Astrocyte (in vitro differentiated cells and primary cell): ENCODE results near the gene PTPN6. TPM values are rescaled to one million over a fixed set of nuclear protein-coding genes. Genes with fewer than 3 reads are reported as not detected.

Experiments used
- DNase-seq: peaks from one replicate; pipeline ENCODE4 v3.0.0-alpha.2; 2010; ENCODE audit warnings: low read depth
- FAIRE-seq: peaks from 2 replicates; lab custom pipeline; 2011; peaks lifted over from hg19 to GRCh38; lab: Jason Lieb, UNC
- H2AFZ ChIP-seq: 2 replicates; pipeline ENCODE4 v1.6.0; 2012; ENCODE audit warnings: low read depth, low read length, inconsistent platforms
- H3K27ac ChIP-seq: 2 replicates; pipeline ENCODE4 v1.5.1; 2011; ENCODE audit warnings: low read depth, low read length, inconsistent platforms
- H3K27me3 ChIP-seq: 2 replicates; pipeline ENCODE4 v1.6.0; 2011; ENCODE audit warnings: low read length, inconsistent platforms; ENCODE audit not compliant: insufficient read depth
- H3K36me3 ChIP-seq: 2 replicates; pipeline ENCODE4 v1.5.1; 2011; ENCODE audit warnings: low read length, inconsistent platforms; ENCODE audit not compliant: insufficient read depth
- H3K4me1 ChIP-seq: 2 replicates; pipeline ENCODE4 v1.5.1; 2011; ENCODE audit warnings: low read length, inconsistent platforms; ENCODE audit not compliant: insufficient read depth
- H3K4me2 ChIP-seq: 2 replicates; pipeline ENCODE4 v1.6.0; 2012; ENCODE audit warnings: low read length, inconsistent platforms
- H3K4me3 ChIP-seq: 2 replicates; pipeline ENCODE4 v1.5.1; 2011; ENCODE audit warnings: low read depth, mild to moderate bottlenecking, low read length, inconsistent platforms; ENCODE audit not compliant: insufficient read depth
- H3K79me2 ChIP-seq: 2 replicates; pipeline ENCODE4 v1.6.0; 2012; ENCODE audit warnings: mild to moderate bottlenecking, low read length, inconsistent platforms; ENCODE audit not compliant: insufficient read depth
- H3K9ac ChIP-seq: 2 replicates; pipeline ENCODE4 v1.6.0; 2012; ENCODE audit warnings: mild to moderate bottlenecking, low read length, inconsistent platforms
- H3K9me3 ChIP-seq: 2 replicates; pipeline ENCODE4 v1.5.1; 2012; ENCODE audit warnings: low read depth, mild to moderate bottlenecking, low read length, inconsistent platforms; ENCODE audit not compliant: insufficient read depth
- H4K20me1 ChIP-seq: 2 replicates; pipeline ENCODE4 v1.6.0; 2012; ENCODE audit warnings: low read length, inconsistent platforms; ENCODE audit not compliant: insufficient read depth
- H3K27ac Mint-ChIP-seq: one replicate; pipeline ENCODE4 v1.8.0; 2021; ENCODE audit warnings: mild to moderate bottlenecking, mixed read lengths; ENCODE audit not compliant: unreplicated experiment
- H3K27me3 Mint-ChIP-seq: one replicate; pipeline ENCODE4 v1.8.0; 2021; ENCODE audit warnings: low read depth, mixed read lengths; ENCODE audit not compliant: unreplicated experiment
- H3K36me3 Mint-ChIP-seq: one replicate; pipeline ENCODE4 v1.8.0; 2021; ENCODE audit warnings: low read depth, mixed read lengths; ENCODE audit not compliant: unreplicated experiment
- H3K4me1 Mint-ChIP-seq: one replicate; pipeline ENCODE4 v1.8.0; 2021; ENCODE audit warnings: low read depth, mixed read lengths; ENCODE audit not compliant: unreplicated experiment
- H3K4me3 Mint-ChIP-seq: one replicate; pipeline ENCODE4 v1.8.0; 2021; ENCODE audit warnings: mild to moderate bottlenecking, moderate library complexity, mixed read lengths; ENCODE audit not compliant: unreplicated experiment
- H3K9me3 Mint-ChIP-seq: one replicate; pipeline ENCODE4 v1.8.0; 2021; ENCODE audit warnings: mild to moderate bottlenecking, mixed read lengths; ENCODE audit not compliant: unreplicated experiment
- CTCF ChIP-seq: IDR thresholded peaks from 2 replicates; pipeline ENCODE4 v1.5.1; 2011; ENCODE audit warnings: low read depth, mild to moderate bottlenecking, inconsistent platforms, low read length, moderate library complexity; ENCODE audit not compliant: insufficient read depth
- EZH2 ChIP-seq: IDR thresholded peaks from 2 replicates; pipeline ENCODE4 v1.6.1; 2012; ENCODE audit warnings: mild to moderate bottlenecking, low read length, inconsistent platforms; ENCODE audit not compliant: insufficient read depth
- total RNA-seq: library from RNA; stranded (reverse); gene quantifications from 2 replicates; pipeline ENCODE4 v1.2.1, GENCODE V29; 2021

Gene PTPN6
- total RNA-seq, 1 donor from 2014 or later, result 8.9 TPM

- no peak overlapping the region for H2AFZ ChIP-seq
- Mint-ChIP-seq H3K27me3 (no peaks in the 10 kb centered on the region), H3K27ac (peak overlapping the region; percentile 88), H3K4me3 (peak overlapping the region; percentile 77), H3K36me3 (peaks cover 18% of the 10 kb centered on the region), H3K4me1 (peaks cover 28% of the 10 kb centered on the region), H3K9me3 (peaks cover 3% of the 10 kb centered on the region)
- no peaks in the 10 kb centered on the region for H3K27me3 ChIP-seq
- FAIRE-seq, result no peak
- peaks cover 31% of the 10 kb centered on the region for H3K4me1 ChIP-seq
- peaks cover 41% of the 10 kb centered on the region for H3K79me2 ChIP-seq
- no peak for TF ChIP-seq CTCF
- no peak for TF ChIP-seq EZH2
- H3K9me3 ChIP-seq, result no peaks in the 10 kb centered on the region
- H3K4me2 ChIP-seq, result peak overlapping the region; percentile 93
- peaks cover 45% of the 10 kb centered on the region for H4K20me1 ChIP-seq
- H3K27ac ChIP-seq, result no peak overlapping the region
- DNase-seq, result no peak
- no peak overlapping the region for H3K4me3 ChIP-seq
- H3K9ac ChIP-seq, result peak overlapping the region; percentile 91
- peaks cover 24% of the 10 kb centered on the region for H3K36me3 ChIP-seq
Measured at GRCh38 chr12:6936636-6937480, 14.3 kb upstream of the PTPN6 start.

GRCh38 chr12:6937481-6938352 lies 13.4 kb upstream of the PTPN6 start:
- H3K27me3 ChIP-seq, result no peaks in the 10 kb centered on the region
- H3K4me3 ChIP-seq, result peak overlapping the region; percentile 51
- H3K9me3 ChIP-seq, result no peaks in the 10 kb centered on the region
- Mint-ChIP-seq H3K27me3 (no peaks in the 10 kb centered on the region), H3K27ac (peak overlapping the region; percentile 26), H3K4me1 (peaks cover 26% of the 10 kb centered on the region), H3K9me3 (peaks cover 3% of the 10 kb centered on the region), H3K36me3 (peaks cover 18% of the 10 kb centered on the region), H3K4me3 (peak overlapping the region; percentile 66)
- peaks cover 24% of the 10 kb centered on the region for H3K36me3 ChIP-seq
- H3K4me2 ChIP-seq, result peak overlapping the region; percentile 93
- no peak for TF ChIP-seq EZH2
- TF ChIP-seq CTCF, result peak; percentile 77
- peaks cover 36% of the 10 kb centered on the region for H4K20me1 ChIP-seq
- peak overlapping the region; percentile 63 for H2AFZ ChIP-seq
- peaks cover 32% of the 10 kb centered on the region for H3K79me2 ChIP-seq
- H3K9ac ChIP-seq, result peak overlapping the region; percentile 91
- peaks cover 37% of the 10 kb centered on the region for H3K4me1 ChIP-seq
- peak overlapping the region; percentile 74 for H3K27ac ChIP-seq
- FAIRE-seq (peak; percentile 83), DNase-seq (peak; percentile 87)
